DMS114 treated with DMSO at 0.1 percent for 48 hours (cell line): ENCODE data around the gene FAM200A.
"Not testable (repeated sequence)": the region's sequence is repeated elsewhere in the genome, so short reads cannot be mapped to it uniquely, and the experiment has no call there.

Experiments used
- DNase-seq: peaks from one replicate; lab custom pipeline; 2025; ENCODE audit not compliant: unreplicated experiment; lab: John Stamatoyannopoulos, UW

The FAM200A gene

DNA sequence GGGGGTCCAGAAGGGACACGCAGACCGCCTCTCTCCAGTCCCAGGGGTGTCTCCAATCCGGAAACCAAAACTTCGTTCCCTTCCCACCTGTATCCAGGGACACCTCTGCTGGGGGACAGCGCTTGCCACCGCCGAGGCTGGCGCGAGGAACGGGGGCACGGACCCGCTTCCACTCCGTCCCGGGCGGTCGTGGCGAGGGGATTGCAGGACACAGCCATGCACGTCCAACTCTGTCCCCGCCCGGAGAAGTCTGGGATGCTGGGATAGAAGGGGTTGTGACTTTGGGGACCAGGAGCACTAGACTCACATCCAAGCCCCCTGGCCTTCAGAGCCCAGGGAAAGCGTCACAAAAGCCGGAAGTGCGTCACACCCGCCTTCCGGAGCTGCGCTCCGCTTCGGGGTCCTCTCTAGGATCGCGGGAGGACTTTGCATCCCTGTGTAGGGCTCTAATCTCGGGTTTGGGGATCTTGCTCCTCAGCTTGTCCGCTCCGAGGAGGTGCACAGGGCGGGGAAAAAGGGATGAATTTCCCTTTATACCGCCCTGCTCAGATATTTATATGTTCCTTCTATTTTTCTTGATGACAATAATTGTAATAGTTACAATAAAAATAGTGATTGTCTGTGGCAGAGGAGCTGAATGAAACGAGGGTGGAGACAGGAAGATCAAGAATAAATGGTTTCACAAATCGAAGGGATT lies at the start of gene FAM200A:
Gene FAM200A, minus strand, starts transcription at position 348 of the 697 bp plus-strand sequence. CDS start 3,707 bp downstream, outside the sequence.
- DNase-seq, result peak; percentile 76

DNA sequence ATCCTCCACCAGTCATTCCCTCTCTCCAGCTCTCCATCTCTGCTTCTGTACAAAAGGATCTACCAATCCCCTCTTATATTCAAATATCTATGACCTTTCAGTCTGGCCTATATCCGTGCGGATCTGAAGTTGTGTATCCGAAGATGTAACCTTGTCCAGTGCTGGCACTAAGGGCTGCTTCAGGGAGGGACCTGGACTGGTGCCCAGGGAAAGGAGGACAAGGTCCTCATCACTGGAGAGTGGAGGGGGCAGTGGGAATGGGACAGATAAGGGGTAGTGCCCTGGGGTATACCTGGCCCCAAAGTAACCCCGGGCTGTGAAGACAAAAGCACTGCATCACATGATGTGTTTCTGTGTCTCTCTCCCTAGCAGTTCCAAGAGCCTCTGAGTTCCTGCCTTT lies 47.9 kb upstream of the FAM200A start:
- DNase-seq, result no peak

GRCh38 chr7:99597762-99598501 lies 46.0 kb upstream of the FAM200A start, which contains the start of gene TMEM225B:
TMEM225B (plus strand) TSS chr7:99598267; CDS start chr7:99604389, 6,122 bp downstream.
- DNase-seq, result no peak

DNA sequence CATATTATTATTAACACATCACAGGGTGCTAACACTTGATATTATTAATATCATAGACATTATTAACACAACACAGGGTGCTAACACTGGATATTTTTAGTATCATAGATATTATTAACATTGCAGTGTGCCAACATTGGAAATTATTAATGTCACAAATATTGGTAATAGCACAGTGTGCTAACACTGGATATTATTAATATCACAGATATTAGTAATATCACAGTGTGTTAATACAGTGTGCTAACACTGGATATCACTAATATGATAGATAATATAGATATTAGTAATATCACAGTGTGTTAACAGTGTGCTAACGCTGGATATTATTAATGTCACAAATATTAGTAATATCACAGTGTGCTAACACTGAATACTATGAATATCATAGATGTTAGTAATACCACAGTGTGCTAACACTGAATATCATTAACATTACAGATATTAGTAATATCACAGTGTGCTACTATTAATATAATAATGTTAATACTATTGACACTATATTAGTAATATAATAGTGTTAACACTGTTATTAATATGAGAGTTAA lies 44.6 kb upstream of the FAM200A start:
- no peak for DNase-seq

GRCh38 chr7:99594948-99595745 lies 43.2 kb upstream of the FAM200A start:
- DNase-seq, result no peak

- DNase-seq, result no peak
These were observed 37.0 kb upstream of the FAM200A start for GRCh38 chr7:99588868-99589267.

DNA sequence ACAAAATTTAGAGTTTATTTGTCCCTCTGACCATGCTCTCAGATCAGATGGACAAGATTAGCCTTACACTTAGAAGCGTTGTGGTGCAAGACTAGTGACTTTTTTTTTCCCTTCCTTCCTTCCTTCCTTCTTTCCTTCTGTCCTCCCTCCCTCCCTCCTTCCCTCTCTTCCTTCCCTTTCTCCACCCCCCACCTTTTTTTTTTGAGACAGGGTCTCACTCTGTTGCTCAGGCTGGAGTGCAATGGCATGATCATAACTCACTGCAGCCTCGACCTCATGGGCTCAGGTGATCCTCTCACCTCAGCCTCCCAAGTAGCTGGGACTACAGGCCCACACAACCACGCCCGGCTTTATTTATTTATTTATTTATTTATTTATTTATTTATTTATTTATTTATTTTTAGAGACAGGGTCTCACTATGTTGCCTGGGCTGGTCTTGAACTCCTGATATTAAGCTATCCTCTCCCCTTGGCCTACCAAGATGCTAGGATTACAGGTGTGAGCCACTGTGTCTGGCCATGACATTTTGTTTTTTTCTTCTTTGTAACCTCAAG lies 28.9 kb upstream of the FAM200A start:
- DNase-seq, result not testable (repeated sequence)

- DNase-seq, result peak; percentile 32
These were observed 28.3 kb upstream of the FAM200A start for GRCh38 chr7:99579956-99580777.

GRCh38 chr7:99579281-99579955 lies 27.5 kb upstream of the FAM200A start:
- no peak for DNase-seq

DNA sequence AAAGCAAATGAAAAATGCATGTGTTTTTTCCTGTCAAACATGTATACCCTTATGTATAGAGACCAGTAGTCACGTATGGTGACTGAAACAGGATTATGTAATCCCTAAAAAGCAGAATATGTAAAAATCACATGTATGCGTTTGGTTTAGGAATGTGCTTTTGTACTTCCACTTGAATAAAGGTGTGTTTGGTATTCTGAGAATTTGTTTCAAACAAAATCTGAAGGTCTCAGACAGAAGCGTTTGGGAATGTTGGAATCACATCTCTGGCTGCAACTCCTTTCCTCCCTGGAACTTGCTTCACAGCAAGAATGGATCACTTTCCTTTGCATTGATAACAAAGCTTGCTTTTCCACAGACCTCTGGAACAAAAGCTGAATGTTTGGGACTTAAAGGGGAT lies 24.3 kb upstream of the FAM200A start:
- no peak for DNase-seq

DNA sequence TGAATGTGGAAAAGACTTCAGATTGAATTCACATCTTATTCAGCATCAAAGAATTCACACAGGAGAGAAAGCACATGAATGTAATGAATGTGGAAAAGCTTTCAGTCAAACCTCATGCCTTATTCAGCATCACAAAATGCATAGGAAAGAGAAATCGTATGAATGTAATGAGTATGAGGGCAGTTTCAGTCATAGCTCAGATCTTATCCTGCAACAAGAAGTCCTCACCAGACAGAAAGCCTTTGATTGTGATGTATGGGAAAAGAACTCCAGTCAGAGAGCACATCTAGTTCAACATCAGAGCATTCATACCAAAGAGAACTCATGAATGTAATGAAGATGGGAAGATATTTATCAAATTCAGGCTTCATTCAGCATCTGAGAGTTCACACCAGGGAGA lies 21.3 kb upstream of the FAM200A start:
- DNase-seq, result no peak

- DNase-seq, result no peak
These were observed 19.9 kb upstream of the FAM200A start for GRCh38 chr7:99571768-99572167.

- not testable (repeated sequence) for DNase-seq
These were observed 16.9 kb upstream of the FAM200A start for GRCh38 chr7:99568770-99569169.

- DNase-seq, result no peak
These were observed 11.7 kb upstream of the FAM200A start for GRCh38 chr7:99563650-99564049.

GRCh38 chr7:99562832-99563231 lies 10.9 kb upstream of the FAM200A start:
- no peak for DNase-seq

- no peak for DNase-seq
These were observed 10.3 kb upstream of the FAM200A start for GRCh38 chr7:99562114-99562784.

GRCh38 chr7:99561737-99562051 lies 9.8 kb upstream of the FAM200A start:
- DNase-seq, result no peak

DNA sequence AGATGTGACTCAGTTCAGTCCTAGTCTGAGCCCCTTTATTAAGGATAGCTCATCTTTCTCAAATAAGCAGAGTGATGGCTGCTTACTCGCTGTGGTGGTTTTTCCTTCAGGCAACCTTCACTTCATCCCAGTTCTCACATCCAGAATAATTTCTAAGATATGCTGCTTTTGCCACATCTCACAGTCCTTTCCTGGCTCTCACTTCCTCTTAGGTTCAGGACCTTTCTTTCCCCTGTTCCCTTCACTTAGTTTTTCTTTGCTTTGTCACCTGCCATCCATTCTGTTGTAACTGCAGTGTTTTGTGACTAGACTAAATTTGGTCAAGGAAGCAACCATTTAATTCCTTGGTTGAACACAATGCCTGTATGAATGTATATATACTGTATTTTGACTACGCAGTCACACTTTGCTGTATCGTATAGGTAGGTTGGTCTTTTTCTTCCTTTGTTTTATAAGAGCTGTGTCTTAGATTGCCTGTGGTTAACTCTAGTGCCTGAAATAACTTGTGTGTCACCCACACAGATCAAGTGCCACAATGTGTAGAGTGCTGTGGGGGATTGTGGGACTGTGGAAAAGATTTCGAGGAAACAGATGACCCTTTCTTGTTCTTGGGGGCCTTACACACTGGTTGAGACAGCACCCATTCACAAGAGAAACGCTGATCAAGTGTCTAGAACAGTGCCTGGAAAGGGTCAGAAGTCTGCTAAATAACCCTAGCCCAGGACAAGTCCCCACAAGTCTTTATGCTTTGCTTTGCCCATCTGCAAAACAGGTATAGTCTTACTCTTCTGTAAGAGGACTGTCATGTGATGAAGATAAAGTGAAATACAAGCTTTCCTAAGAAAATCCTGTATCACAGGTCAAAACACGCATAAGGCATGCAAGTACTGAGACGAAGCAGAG lies 9.2 kb upstream of the FAM200A start:
- no peak for DNase-seq
